Lung (tissue), 12 donors: ENCODE measurements around the gene TRIM7. TPM values are rescaled to one million over a fixed set of nuclear protein-coding genes. Genes with fewer than 3 reads are reported as not detected.
"Not testable (repeated sequence)": the region's sequence is repeated elsewhere in the genome, so short reads cannot be mapped to it uniquely, and the experiment has no call there.

ENCODE experiments used
- ATAC-seq: fragments of 200-7000 bp; cut with Tn5 transposase; one replicate; pipeline ENCODE4 v1.9.1; 2020; ENCODE audit warnings: moderate number of reproducible peaks; ENCODE audit not compliant: insufficient read depth, low FRiP score
- DNase-seq, 3 donors: peaks; one replicate each; pipeline ENCODE4 v3.0.0-alpha.2; 2013 to 2017
- H3K27ac ChIP-seq, 2 donors: one replicate each; pipeline ENCODE4 v1.5.1; 2013; ENCODE audit warnings: mild to moderate bottlenecking in 2 of 2, moderate library complexity in 2 of 2, control low read depth in 1 of 2, inconsistent platforms in 1 of 2, low read depth in 1 of 2, low read length in 1 of 2
- H3K27me3 ChIP-seq, 3 donors: one replicate each; pipeline ENCODE4 v1.5.1; 2013; ENCODE audit warnings: low read length in 2 of 3; ENCODE audit not compliant: control insufficient read depth in 3 of 3, insufficient read depth in 3 of 3
- H3K36me3 ChIP-seq, 4 donors: one replicate each; pipeline ENCODE4 v1.5.1; 2013; ENCODE audit warnings: low read length in 4 of 4, mild to moderate bottlenecking in 1 of 4, moderate library complexity in 1 of 4; ENCODE audit not compliant: control insufficient read depth in 4 of 4, insufficient read depth in 4 of 4
- H3K4me1 ChIP-seq, 5 donors: one replicate each; pipeline ENCODE4 v1.5.1; 2013; ENCODE audit warnings: low read length in 5 of 5, mild to moderate bottlenecking in 2 of 5, moderate library complexity in 1 of 5; ENCODE audit not compliant: control insufficient read depth in 5 of 5, insufficient read depth in 5 of 5
- H3K4me3 ChIP-seq: one replicate; pipeline ENCODE4 v1.5.1; 2013; ENCODE audit warnings: mild to moderate bottlenecking, control low read depth, moderate library complexity
- H3K9ac ChIP-seq, 2 donors: one replicate each; pipeline ENCODE4 v1.5.1; 2013; ENCODE audit warnings: low read length in 2 of 2, control low read depth in 1 of 2; ENCODE audit not compliant: insufficient read depth in 1 of 2
- H3K9me3 ChIP-seq, 4 donors: one replicate each; pipeline ENCODE4 v1.5.1; 2013; ENCODE audit warnings: low read length in 3 of 4, mild to moderate bottlenecking in 1 of 4, moderate library complexity in 1 of 4; ENCODE audit not compliant: control insufficient read depth in 4 of 4, insufficient read depth in 3 of 4
- WGBS, 2 donors: extraction: QIAGEN DNeasy Blood & Tissue Kit; methylation state at CpG; one replicate each; pipeline ENCODE4 v1.1.7; 2013; 5-methylcytosine and 5-hydroxymethylcytosine counted together
- polyA plus RNA-seq, 2 donors: library from polyadenylated mRNA; stranded (reverse); fragments of 200-250 nt; gene quantifications; one replicate each; pipeline ENCODE4 v1.2.1, GENCODE V29; 2013
- total RNA-seq, 2 donors: library from RNA; depleted of rRNA in 1 of 2; stranded (reverse); fragments of >200 nt in 1 of 2; gene quantifications; one replicate each; pipeline ENCODE4 v1.2.1, GENCODE V29; 2014 to 2021
- TF ChIP-seq, protein P1 (sequence below): IDR thresholded peaks from 2 replicates; pipeline ENCODE4 v1.5.1; 2012; ENCODE audit warnings: mild to moderate bottlenecking; ENCODE audit errors: control extremely low read depth, extremely low read depth
- donor health status: control.
- donor health status: control.
- donor health status: Bipolar disorder and iron deficiency.
- donor health status: healthy.
- donor health status: DM: yes; HTN: yes; CAD: no.

TRIM7 gene
- total and polyA plus RNA-seq, 4 donors, result 0.46 to 3.8 (median 2.4) TPM

DNA sequence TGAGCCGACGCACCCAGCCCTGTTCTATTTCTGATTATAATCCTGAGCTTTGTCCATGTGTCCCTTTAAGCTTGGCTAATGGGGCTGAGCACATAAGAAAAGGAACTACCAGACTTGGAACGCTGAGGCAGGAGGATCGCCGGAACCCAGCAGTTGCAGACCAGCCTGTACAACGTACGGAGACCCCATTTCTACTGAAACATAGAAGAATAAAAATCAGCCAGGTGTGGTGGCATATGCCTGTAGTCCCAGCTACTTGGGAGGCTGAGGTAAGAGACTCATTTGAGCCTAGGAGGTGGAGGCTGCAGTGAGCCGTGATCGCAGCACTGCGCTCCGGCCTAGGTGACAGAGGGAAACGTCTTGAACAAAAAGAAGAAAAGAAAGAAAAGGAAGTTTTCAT lies 22.3 kb downstream of the TRIM7 start:
- Histone ChIP-seq H3K27me3 (peaks cover 0 to 5% (median 4%) of the 10 kb centered on the region in 3 donors), H3K4me3 (no peak overlapping the region), H3K9me3 (no peaks in the 10 kb centered on the region), H3K9ac (no peak overlapping the region), H3K36me3 (no peaks in the 10 kb centered on the region), H3K4me1 (peaks cover 0 to under 1% (median 0%) of the 10 kb centered on the region in 5 donors), H3K27ac (no peak overlapping the region)
- TF ChIP-seq, protein P1, sequence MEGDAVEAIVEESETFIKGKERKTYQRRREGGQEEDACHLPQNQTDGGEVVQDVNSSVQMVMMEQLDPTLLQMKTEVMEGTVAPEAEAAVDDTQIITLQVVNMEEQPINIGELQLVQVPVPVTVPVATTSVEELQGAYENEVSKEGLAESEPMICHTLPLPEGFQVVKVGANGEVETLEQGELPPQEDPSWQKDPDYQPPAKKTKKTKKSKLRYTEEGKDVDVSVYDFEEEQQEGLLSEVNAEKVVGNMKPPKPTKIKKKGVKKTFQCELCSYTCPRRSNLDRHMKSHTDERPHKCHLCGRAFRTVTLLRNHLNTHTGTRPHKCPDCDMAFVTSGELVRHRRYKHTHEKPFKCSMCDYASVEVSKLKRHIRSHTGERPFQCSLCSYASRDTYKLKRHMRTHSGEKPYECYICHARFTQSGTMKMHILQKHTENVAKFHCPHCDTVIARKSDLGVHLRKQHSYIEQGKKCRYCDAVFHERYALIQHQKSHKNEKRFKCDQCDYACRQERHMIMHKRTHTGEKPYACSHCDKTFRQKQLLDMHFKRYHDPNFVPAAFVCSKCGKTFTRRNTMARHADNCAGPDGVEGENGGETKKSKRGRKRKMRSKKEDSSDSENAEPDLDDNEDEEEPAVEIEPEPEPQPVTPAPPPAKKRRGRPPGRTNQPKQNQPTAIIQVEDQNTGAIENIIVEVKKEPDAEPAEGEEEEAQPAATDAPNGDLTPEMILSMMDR, result no peak
- WGBS, 2 donors, result 71 to 72% methylated on average over 12 of the region's 12 CpGs
- DNase-seq (no peak), ATAC-seq (no peak)

DNA sequence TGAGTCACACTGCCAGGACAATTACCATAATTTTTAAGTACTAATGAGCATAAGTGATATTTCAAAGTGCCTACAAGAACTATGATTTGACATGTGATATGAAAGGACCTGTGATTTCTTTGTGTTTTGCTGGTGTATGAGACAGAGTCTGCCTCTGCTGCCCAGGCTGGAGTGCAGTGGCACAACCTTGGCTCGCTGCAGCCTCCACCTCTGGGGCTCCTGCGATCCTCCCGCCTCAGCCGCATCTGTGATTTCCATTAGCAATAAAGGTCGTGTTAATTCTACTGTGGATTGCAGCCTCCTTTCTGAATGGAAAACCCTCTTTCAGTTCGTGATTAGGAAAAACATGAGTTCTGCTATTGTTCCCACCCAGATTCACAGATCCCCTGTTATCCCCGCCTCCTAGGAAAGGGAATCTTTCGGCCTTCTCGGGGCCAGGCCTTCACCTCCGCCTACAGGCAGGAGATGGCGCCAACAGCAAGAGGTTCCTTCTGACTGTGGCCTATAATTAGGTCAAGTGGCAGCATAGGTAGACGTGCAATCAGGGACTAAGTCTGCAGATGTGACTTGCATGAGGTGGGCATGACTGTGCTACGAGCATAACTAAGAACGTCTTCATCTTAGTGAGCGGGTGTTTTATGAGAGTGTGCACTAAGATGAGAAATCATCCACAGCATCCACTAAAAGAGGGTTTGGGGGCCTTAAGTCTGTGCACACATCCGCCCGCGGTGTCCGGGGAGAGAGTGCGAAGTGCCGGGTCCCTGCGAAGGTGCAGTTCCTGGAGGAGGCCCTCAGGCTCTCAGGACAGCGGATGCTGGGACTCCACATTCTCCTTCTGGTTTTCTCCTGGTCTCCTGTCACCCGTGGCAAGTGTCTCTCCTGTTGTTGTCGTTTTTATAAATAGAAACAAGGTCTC lies 23.1 kb downstream of the TRIM7 start:
- 46% methylated on average over 25 of the region's 25 CpGs for WGBS, 2 donors
- H3K4me1 ChIP-seq, result no peaks in the 10 kb centered on the region
- H3K36me3 ChIP-seq, result no peaks in the 10 kb centered on the region
- ATAC-seq, result peak; percentile 54
- H3K4me3 ChIP-seq, result no peak overlapping the region
- H3K27me3 ChIP-seq, result peaks cover 3 to 6% (median 5%) of the 10 kb centered on the region in 3 donors
- TF ChIP-seq, protein P1, result peak; percentile 67
- no peak overlapping the region for H3K27ac ChIP-seq
- no peak overlapping the region for H3K9ac ChIP-seq
- DNase-seq, result peak; percentile 56 to 66 (median 63)
- H3K9me3 ChIP-seq, result no peaks in the 10 kb centered on the region

DNA sequence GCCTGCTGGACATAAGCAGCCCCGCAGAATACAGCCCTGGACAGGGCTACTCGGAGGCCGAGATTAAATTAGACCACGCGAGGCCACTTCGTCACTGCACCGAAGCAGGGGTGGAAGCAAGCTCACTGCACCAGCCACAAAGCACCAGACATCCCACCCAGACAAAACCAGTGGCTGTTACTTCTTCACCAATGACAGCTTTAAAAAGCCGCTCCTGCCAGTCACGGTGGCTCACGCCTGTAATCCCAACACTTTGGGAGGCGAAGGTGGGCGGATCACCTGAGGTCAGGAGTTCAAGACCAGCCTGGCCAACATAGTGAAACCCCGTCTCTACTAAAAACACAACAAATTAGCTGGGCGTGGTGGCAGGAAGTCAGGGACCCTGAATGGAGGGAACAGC lies 27.4 kb downstream of the TRIM7 start:
- not testable (repeated sequence) for H3K4me3 ChIP-seq, DNase-seq, H3K9ac ChIP-seq, H3K27ac ChIP-seq, H3K4me1 ChIP-seq, H3K36me3 ChIP-seq, H3K9me3 ChIP-seq, ATAC-seq
- 73 to 74% methylated on average over 14 of the region's 14 CpGs for WGBS, 2 donors
- peaks cover 3 to 41% (median 29%) of the 10 kb centered on the region in 3 donors for H3K27me3 ChIP-seq

DNA sequence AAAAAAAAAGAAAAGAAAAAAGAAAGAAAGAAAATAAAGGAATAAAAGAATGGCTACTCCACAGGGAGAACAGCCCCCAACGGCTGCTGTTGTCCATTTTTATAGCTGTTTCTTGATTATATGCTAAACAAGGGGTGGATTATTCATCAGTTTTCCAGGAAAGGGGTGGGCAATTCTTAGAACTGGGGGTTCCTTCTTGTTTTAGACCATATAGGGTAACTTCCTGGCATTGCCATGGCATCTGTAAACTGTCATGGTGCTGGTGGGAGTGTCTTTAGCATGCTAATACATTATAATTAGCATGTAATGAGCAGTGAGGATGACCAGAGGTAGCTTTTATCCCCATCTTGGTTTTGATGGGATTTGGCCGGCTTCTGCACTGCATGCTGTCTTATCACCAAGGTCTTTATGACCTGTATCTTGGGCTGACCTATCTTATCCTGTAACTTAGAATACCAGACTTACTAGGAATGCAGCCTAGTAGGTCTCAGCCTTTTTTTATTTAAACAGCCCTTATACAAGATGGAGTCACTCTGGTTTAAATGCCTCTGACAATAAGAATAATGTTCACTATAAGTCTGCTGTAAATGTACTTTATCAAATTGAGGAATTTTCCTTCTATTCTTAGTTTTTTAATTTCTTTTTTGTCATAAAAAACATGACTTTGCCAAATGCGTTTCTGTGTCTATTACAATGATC lies 28.6 kb downstream of the TRIM7 start:
- Histone ChIP-seq H3K9me3 (peaks cover 0 to 3% (median 0%) of the 10 kb centered on the region in 4 donors), H3K4me1 (peaks cover 0 to 4% (median 0%) of the 10 kb centered on the region in 5 donors), H3K27me3 (peaks cover 3 to 50% (median 37%) of the 10 kb centered on the region in 3 donors), H3K27ac (no peak overlapping the region), H3K9ac (no peak overlapping the region), H3K36me3 (no peaks in the 10 kb centered on the region), H3K4me3 (no peak overlapping the region)
- no peak for DNase-seq
- WGBS, 2 donors, result 72 to 75% methylated on average over 3 of the region's 3 CpGs
- TF ChIP-seq, protein P1, result no peak
- no peak for ATAC-seq
